Mesenchymal stem cell (in vitro differentiated cells and primary cell): ENCODE data around the gene PRKCQ.
A peak's percentile ranks its signal among the peaks of the same experiment; 100 is the strongest.

Experiments
- DNase-seq: peaks from one replicate; pipeline ENCODE4 v3.0.0-alpha.2; 2013
- H2AFZ ChIP-seq: one replicate; pipeline ENCODE4 v1.6.1; 2013; ENCODE audit warnings: low read depth, mild to moderate bottlenecking, control low read depth, inconsistent platforms, low read length, moderate library complexity
- H2AK5ac ChIP-seq: 2 replicates; pipeline ENCODE4 v1.6.1; 2013; ENCODE audit warnings: low read length, moderate library complexity, mild to moderate bottlenecking, inconsistent platforms; ENCODE audit not compliant: severe bottlenecking
- H2BK120ac ChIP-seq: one replicate; pipeline ENCODE4 v1.6.1; 2013; ENCODE audit warnings: low read depth, mild to moderate bottlenecking, inconsistent platforms, low read length, moderate library complexity
- H2BK12ac ChIP-seq, 2 experiments: one replicate each; pipeline ENCODE4 v1.6.1; 2013; ENCODE audit warnings: inconsistent platforms in 2 of 2, low read length in 2 of 2, mild to moderate bottlenecking in 2 of 2, moderate library complexity in 2 of 2, control low read depth in 1 of 2
- H2BK15ac ChIP-seq: one replicate; pipeline ENCODE4 v1.6.1; 2013; ENCODE audit warnings: mild to moderate bottlenecking, low read depth, inconsistent platforms; ENCODE audit not compliant: poor library complexity, severe bottlenecking
- H2BK5ac ChIP-seq: 2 replicates; pipeline ENCODE4 v1.6.1; 2013; ENCODE audit warnings: low read depth, mild to moderate bottlenecking, low read length, control low read depth, inconsistent platforms; ENCODE audit not compliant: poor library complexity, severe bottlenecking
- H3K14ac ChIP-seq, 2 experiments: one replicate each; pipeline ENCODE4 v1.6.1; 2013; ENCODE audit warnings: inconsistent platforms in 2 of 2, low read length in 2 of 2, control low read depth in 1 of 2, mild to moderate bottlenecking in 1 of 2, moderate library complexity in 1 of 2
- H3K18ac ChIP-seq, 2 experiments: one replicate each; pipeline ENCODE4 v1.6.1; 2013; ENCODE audit warnings: inconsistent platforms in 2 of 2, low read length in 2 of 2, control low read depth in 1 of 2, low read depth in 1 of 2, mild to moderate bottlenecking in 1 of 2
- H3K23ac ChIP-seq, 2 experiments: one replicate each; pipeline ENCODE4 v1.6.1; 2013; ENCODE audit warnings: inconsistent platforms in 2 of 2, low read length in 2 of 2, mild to moderate bottlenecking in 2 of 2, moderate library complexity in 2 of 2, control low read depth in 1 of 2
- H3K27ac ChIP-seq: 2 replicates; pipeline ENCODE4 v1.5.1; 2013; ENCODE audit warnings: mild to moderate bottlenecking, moderate library complexity, low read length, control low read depth, inconsistent platforms; ENCODE audit not compliant: poor library complexity, severe bottlenecking
- H3K27me3 ChIP-seq, 2 experiments: 2 replicates each; pipeline versions ENCODE4 v1.6.1 to v1.7.0; 2013; ENCODE audit warnings: low read length in 2 of 2, mild to moderate bottlenecking in 2 of 2, moderate library complexity in 2 of 2, control low read depth in 1 of 2, inconsistent platforms in 1 of 2; ENCODE audit not compliant: control insufficient read depth in 1 of 2, insufficient read depth in 1 of 2
- H3K36me3 ChIP-seq, 2 experiments: 2 replicates each; pipeline versions ENCODE4 v1.6.1 to v1.7.0; 2013; ENCODE audit warnings: low read length in 2 of 2, control low read depth in 1 of 2, inconsistent platforms in 1 of 2, low read depth in 1 of 2, mild to moderate bottlenecking in 1 of 2; ENCODE audit not compliant: insufficient read depth in 2 of 2, control insufficient read depth in 1 of 2
- H3K4ac ChIP-seq, 2 experiments: one replicate each; pipeline ENCODE4 v1.6.1; 2013; ENCODE audit warnings: inconsistent platforms in 2 of 2, low read length in 2 of 2, mild to moderate bottlenecking in 2 of 2, moderate library complexity in 2 of 2, control low read depth in 1 of 2, low read depth in 1 of 2
- H3K4me1 ChIP-seq: 2 replicates; pipeline ENCODE4 v1.6.1; 2013; ENCODE audit warnings: low read depth, low read length, control low read depth; ENCODE audit not compliant: control insufficient read depth, insufficient read depth
- H3K4me2 ChIP-seq: 2 replicates; pipeline ENCODE4 v1.6.1; 2013; ENCODE audit warnings: low read length, mild to moderate bottlenecking, inconsistent platforms; ENCODE audit not compliant: poor library complexity, severe bottlenecking
- H3K4me3 ChIP-seq, 2 experiments: 2 replicates each; pipeline versions ENCODE4 v1.5.1 to v1.7.0; 2013; ENCODE audit warnings: low read length in 2 of 2, mild to moderate bottlenecking in 2 of 2, control low read depth in 1 of 2, low read depth in 1 of 2; ENCODE audit not compliant: insufficient read depth in 1 of 2
- H3K79me1 ChIP-seq: replicated peaks from 2 replicates; pipeline ENCODE4 v1.6.1; 2013; ENCODE audit warnings: mild to moderate bottlenecking, control low read depth, low read length, inconsistent platforms; ENCODE audit not compliant: poor library complexity, severe bottlenecking
- H3K9ac ChIP-seq: 2 replicates; pipeline ENCODE4 v1.7.0; 2013; ENCODE audit warnings: mild to moderate bottlenecking, low read length, moderate library complexity
- H3K9me3 ChIP-seq: 2 replicates; pipeline ENCODE4 v1.7.0; 2013; ENCODE audit warnings: mild to moderate bottlenecking, low read length; ENCODE audit not compliant: control insufficient read depth
- H4K8ac ChIP-seq: one replicate; pipeline ENCODE4 v1.6.1; 2013; ENCODE audit warnings: inconsistent platforms, mild to moderate bottlenecking, low read length, moderate library complexity
- H4K91ac ChIP-seq: one replicate; pipeline ENCODE4 v1.6.1; 2013; ENCODE audit warnings: mild to moderate bottlenecking, low read length, inconsistent platforms
- WGBS: methylation state at CpG from one replicate; pipeline ENCODE4 v1.1.7; 2013; ENCODE audit warnings: mixed read lengths; 5-methylcytosine and 5-hydroxymethylcytosine counted together

The PRKCQ gene

DNA sequence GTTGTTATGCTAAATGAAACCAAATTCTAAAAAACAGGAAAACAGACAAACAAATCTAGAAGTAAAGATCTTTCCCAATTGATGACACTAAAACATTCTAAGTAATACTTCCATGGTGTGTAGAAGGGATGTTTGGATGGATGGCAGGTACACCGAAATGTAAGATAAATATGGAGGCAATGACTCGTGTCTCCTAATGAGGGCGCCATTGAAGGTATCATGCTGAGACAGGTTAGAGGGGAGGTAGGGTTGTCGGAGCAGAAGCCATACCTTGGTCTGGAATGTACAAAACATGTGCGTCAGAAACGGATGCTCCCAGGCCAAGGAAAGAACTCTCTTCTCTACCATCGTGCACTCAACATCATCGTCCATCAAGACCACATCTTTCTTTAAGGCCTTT is 101.4 kb downstream of the PRKCQ start:
- 89% methylated on average over 6 of the region's 8 CpGs for WGBS

DNA sequence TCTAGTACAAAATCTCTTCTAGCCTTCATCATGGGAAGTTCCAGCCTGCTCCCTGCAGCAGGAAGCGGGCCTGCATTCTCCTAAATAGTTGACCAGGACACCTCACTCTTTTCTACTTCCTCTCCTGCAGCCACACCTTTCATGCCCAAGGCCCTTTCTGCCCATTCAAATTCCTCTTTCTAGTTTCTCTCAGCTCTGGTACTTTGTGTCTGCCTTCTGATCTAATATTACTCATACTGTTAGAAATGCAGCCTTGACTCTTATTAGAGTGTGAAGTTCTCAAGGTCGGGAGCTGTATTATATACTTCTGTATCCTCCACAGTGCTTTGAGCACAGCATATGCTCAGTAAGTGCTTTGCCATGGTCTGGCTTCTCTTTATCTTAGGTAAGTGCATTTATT is 103.1 kb downstream of the PRKCQ start:
- Histone ChIP-seq H4K91ac (no peak overlapping the region), H2BK120ac (no peak overlapping the region), H3K4me3 (no peak overlapping the region), H3K27me3 (peaks cover 0 to 4% of the 10 kb centered on the region in 2 experiments), H2AFZ (no peak overlapping the region), H3K79me1 (no peaks in the 10 kb centered on the region), H3K9me3 (no peaks in the 10 kb centered on the region), H2BK5ac (no peak overlapping the region), H3K4me1 (peaks cover 2% of the 10 kb centered on the region), H3K4me2 (no peak overlapping the region), H3K23ac (no peak overlapping the region), H3K9ac (no peak overlapping the region), H3K14ac (no peak overlapping the region), H3K36me3 (no peaks in the 10 kb centered on the region), H3K27ac (no peak overlapping the region), H2BK15ac (no peak overlapping the region), H3K18ac (no peak overlapping the region), H2AK5ac (no peak overlapping the region), H4K8ac (no peak overlapping the region), H2BK12ac (no peak overlapping the region), H3K4ac (no peak overlapping the region)
- DNase-seq, result no peak
- 83% methylated on average over 2 of the region's 2 CpGs for WGBS

More for the DNA sequence above, 101.4 kb downstream of the PRKCQ start:
- Histone ChIP-seq H3K4me1 (peaks cover 2% of the 10 kb centered on the region), H2AK5ac (no peak overlapping the region), H2AFZ (no peak overlapping the region), H2BK15ac (no peak overlapping the region), H2BK120ac (no peak overlapping the region), H2BK12ac (no peak overlapping the region), H3K4ac (no peak overlapping the region), H3K14ac (no peak overlapping the region), H3K4me3 (no peak overlapping the region), H3K4me2 (no peak overlapping the region), H4K8ac (no peak overlapping the region), H4K91ac (no peak overlapping the region), H3K27me3 (peaks cover 0 to 4% of the 10 kb centered on the region in 2 experiments), H3K27ac (no peak overlapping the region), H3K18ac (no peak overlapping the region), H3K9me3 (no peaks in the 10 kb centered on the region), H3K36me3 (no peaks in the 10 kb centered on the region), H3K23ac (no peak overlapping the region), H3K79me1 (no peaks in the 10 kb centered on the region), H2BK5ac (no peak overlapping the region), H3K9ac (no peak overlapping the region)
- no peak for DNase-seq

DNA sequence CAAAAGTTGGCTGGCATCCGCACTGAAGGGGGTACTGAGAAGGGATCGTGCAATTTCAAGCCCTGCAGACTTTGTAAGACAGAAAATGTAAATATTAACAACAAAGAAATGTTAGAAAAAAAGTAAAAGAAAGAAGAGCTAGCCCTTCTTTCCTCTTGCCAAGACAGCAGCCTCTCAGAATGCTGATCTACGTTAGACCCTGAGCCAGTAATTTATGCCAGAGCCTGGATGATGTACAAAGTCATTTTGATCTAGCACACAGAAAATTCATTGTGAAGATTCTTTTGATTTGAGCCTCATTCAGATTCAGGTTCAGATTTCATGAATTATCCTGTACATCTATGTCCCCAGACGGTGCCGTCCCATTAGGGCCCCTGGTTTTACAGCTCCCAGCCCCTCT is 105.2 kb downstream of the PRKCQ start:
- H2AK5ac ChIP-seq, result no peak overlapping the region
- no peak for DNase-seq
- no peak overlapping the region for H3K23ac ChIP-seq
- H3K27me3 ChIP-seq, result peaks cover 0 to under 1% of the 10 kb centered on the region in 2 experiments
- H2BK12ac ChIP-seq, result no peak overlapping the region
- no peaks in the 10 kb centered on the region for H3K9me3 ChIP-seq
- no peak overlapping the region for H3K9ac ChIP-seq
- H3K4me1 ChIP-seq, result peaks cover 2% of the 10 kb centered on the region
- H3K18ac ChIP-seq, result no peak overlapping the region
- WGBS, result 88% methylated on average over 2 of the region's 5 CpGs
- no peak overlapping the region for H2AFZ ChIP-seq
- no peak overlapping the region for H3K27ac ChIP-seq
- no peaks in the 10 kb centered on the region for H3K36me3 ChIP-seq
- no peak overlapping the region for H3K4ac ChIP-seq
- H2BK120ac ChIP-seq, result no peak overlapping the region
- H2BK5ac ChIP-seq, result no peak overlapping the region
- H3K79me1 ChIP-seq, result no peaks in the 10 kb centered on the region
- H3K4me2 ChIP-seq, result no peak overlapping the region
- H3K14ac ChIP-seq, result no peak overlapping the region
- no peak overlapping the region for H4K8ac ChIP-seq
- no peak overlapping the region for H2BK15ac ChIP-seq
- H3K4me3 ChIP-seq, result no peak overlapping the region
- no peak overlapping the region for H4K91ac ChIP-seq

DNA sequence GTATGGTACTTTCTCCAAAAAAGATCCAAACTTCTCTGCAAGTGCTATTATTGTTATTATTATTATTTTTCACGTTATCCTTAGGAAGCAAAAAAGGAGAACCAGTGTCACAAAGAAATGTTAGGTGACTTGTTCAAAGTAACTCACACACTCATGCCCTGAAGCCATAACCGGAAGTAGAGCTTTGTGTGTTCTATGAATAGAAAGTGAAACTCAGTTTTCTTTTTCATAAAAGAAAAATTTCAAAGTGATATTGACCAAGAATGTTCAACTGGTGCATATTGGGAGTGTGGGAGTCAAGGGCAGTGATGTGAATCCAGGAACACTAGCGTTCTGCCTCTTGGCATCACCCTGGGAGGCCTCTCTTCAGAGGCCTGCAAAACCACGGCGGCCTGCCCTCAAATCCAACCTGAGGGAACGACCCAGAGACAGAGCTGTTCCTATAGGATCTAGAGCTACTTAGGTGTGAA is 106.1 kb downstream of the PRKCQ start:
- H4K91ac ChIP-seq, result no peak overlapping the region
- no peak overlapping the region for H3K4me3 ChIP-seq
- DNase-seq, result peak; percentile 6
- H2BK12ac ChIP-seq, result no peak overlapping the region
- H2AFZ ChIP-seq, result no peak overlapping the region
- H3K79me1 ChIP-seq, result no peaks in the 10 kb centered on the region
- H2BK120ac ChIP-seq, result no peak overlapping the region
- no peak overlapping the region for H2BK5ac ChIP-seq
- no peak overlapping the region for H3K4me2 ChIP-seq
- H3K14ac ChIP-seq, result no peak overlapping the region
- H3K9ac ChIP-seq, result no peak overlapping the region
- peaks cover 2% of the 10 kb centered on the region for H3K4me1 ChIP-seq
- peaks cover 3% of the 10 kb centered on the region for H3K9me3 ChIP-seq
- H3K4ac ChIP-seq, result no peak overlapping the region
- 73% methylated on average over 5 of the region's 6 CpGs for WGBS
- no peak overlapping the region for H4K8ac ChIP-seq
- no peaks in the 10 kb centered on the region for H3K36me3 ChIP-seq
- peak overlapping the region; percentile 40 for H3K27ac ChIP-seq
- no peak overlapping the region for H3K23ac ChIP-seq
- H3K18ac ChIP-seq, result no peak overlapping the region
- no peaks in the 10 kb centered on the region for H3K27me3 ChIP-seq
- no peak overlapping the region for H2AK5ac ChIP-seq
- H2BK15ac ChIP-seq, result no peak overlapping the region
